Cardiac muscle cell (in vitro differentiated cells and primary cell): ENCODE results near the gene PPP6R1. TPM values are rescaled to one million over a fixed set of nuclear protein-coding genes. Genes with fewer than 3 reads are reported as not detected.

ENCODE experiments used
- DNase-seq, 2 donors: peaks; one replicate each; pipeline versions ENCODE4 v3.0.0 to v3.0.0-alpha.2; 2010 to 2017; ENCODE audit warnings: low read depth in 1 of 2, low spot score in 1 of 2
- H3K27ac ChIP-seq: fragments of 200-600 bp; sonication (generic); 2 replicates; pipeline ENCODE4 v1.5.1; 2016
- H3K27me3 ChIP-seq: fragments of 200-600 bp; sonication (generic); 2 replicates; pipeline ENCODE4 v1.6.0; 2016; ENCODE audit warnings: control low read depth
- H3K36me3 ChIP-seq: fragments of 200-600 bp; sonication (generic); 2 replicates; pipeline ENCODE4 v1.5.1; 2016; ENCODE audit warnings: control low read depth
- H3K4me1 ChIP-seq: fragments of 200-600 bp; sonication (generic); 2 replicates; pipeline ENCODE4 v1.8.1; 2017; ENCODE audit warnings: low read depth, mild to moderate bottlenecking, mixed run types
- H3K4me3 ChIP-seq: fragments of 200-600 bp; sonication (generic); 2 replicates; pipeline ENCODE4 v1.5.1; 2016; ENCODE audit warnings: mild to moderate bottlenecking
- H3K9me3 ChIP-seq: fragments of 200-600 bp; sonication (generic); 2 replicates; pipeline ENCODE4 v1.5.1; 2017; ENCODE audit warnings: low read depth, mild to moderate bottlenecking, control low read depth
- CTCF ChIP-seq: IDR thresholded peaks from 2 replicates; pipeline ENCODE4 v1.5.1; 2012; ENCODE audit warnings: low read depth, mild to moderate bottlenecking, low read length
- polyA plus RNA-seq: library from polyadenylated mRNA; unstranded; fragments of >200 nt; fragmentation: Nextera tagmentation; extraction: Ambion mirVana; gene quantifications from 2 replicates; pipeline ENCODE4 v1.2.1, GENCODE V29; 2016
- total RNA-seq: library from RNA; depleted of rRNA; stranded (reverse); fragments of >200 nt; gene quantifications from 2 replicates; pipeline ENCODE4 v1.2.3, GENCODE V29; 2016

Gene PPP6R1
- total and polyA plus RNA-seq, 2 experiments from 2014 or later = 91.7 to 98.7 TPM

GRCh38 chr19:55232986-55233385 is 25.8 kb downstream of the PPP6R1 start:
- Histone ChIP-seq H3K4me1 (peaks cover 6% of the 10 kb centered on the region), H3K27me3 (no peaks in the 10 kb centered on the region), H3K27ac (peak overlapping the region; percentile 44), H3K4me3 (no peak overlapping the region), H3K9me3 (no peaks in the 10 kb centered on the region), H3K36me3 (peaks cover 23% of the 10 kb centered on the region)
- DNase-seq = no peak
- no peak for TF ChIP-seq CTCF

GRCh38 chr19:55232286-55232602 is 26.6 kb downstream of the PPP6R1 start:
- no peak for TF ChIP-seq CTCF
- Histone ChIP-seq H3K36me3 (peaks cover 19% of the 10 kb centered on the region), H3K27ac (peak overlapping the region; percentile 44), H3K4me1 (peaks cover 10% of the 10 kb centered on the region), H3K27me3 (no peaks in the 10 kb centered on the region), H3K4me3 (no peak overlapping the region), H3K9me3 (no peaks in the 10 kb centered on the region)
- DNase-seq = peak in 1 of 2 donors; percentile 60

- Histone ChIP-seq H3K4me1 (peaks cover 10% of the 10 kb centered on the region), H3K9me3 (no peaks in the 10 kb centered on the region), H3K27ac (no peak overlapping the region), H3K36me3 (peaks cover 13% of the 10 kb centered on the region), H3K4me3 (no peak overlapping the region), H3K27me3 (no peaks in the 10 kb centered on the region)
- no peak for DNase-seq
- no peak for TF ChIP-seq CTCF
Measured at GRCh38 chr19:55231391-55232285, 27.2 kb downstream of the PPP6R1 start.

- peaks cover 12% of the 10 kb centered on the region for H3K36me3 ChIP-seq
- DNase-seq = no peak
- H3K27ac ChIP-seq = no peak overlapping the region
- no peak for TF ChIP-seq CTCF
- H3K27me3 ChIP-seq = no peaks in the 10 kb centered on the region
- no peaks in the 10 kb centered on the region for H3K9me3 ChIP-seq
- peaks cover 10% of the 10 kb centered on the region for H3K4me1 ChIP-seq
- H3K4me3 ChIP-seq = no peak overlapping the region
Measured at GRCh38 chr19:55230780-55231179, 28.0 kb downstream of the PPP6R1 start.

GRCh38 chr19:55230329-55230728 is 28.5 kb downstream of the PPP6R1 start:
- Histone ChIP-seq H3K27me3 (no peaks in the 10 kb centered on the region), H3K4me3 (no peak overlapping the region), H3K27ac (no peak overlapping the region), H3K9me3 (no peaks in the 10 kb centered on the region), H3K4me1 (peaks cover 10% of the 10 kb centered on the region), H3K36me3 (peaks cover 12% of the 10 kb centered on the region)
- no peak for TF ChIP-seq CTCF
- no peak for DNase-seq
